Measurements from ENCODE around the gene MOB2.
"Not testable (repeated sequence)": the region's sequence is repeated elsewhere in the genome, so short reads cannot be mapped to it uniquely, and the experiment has no call there.

Gene MOB2

DNA sequence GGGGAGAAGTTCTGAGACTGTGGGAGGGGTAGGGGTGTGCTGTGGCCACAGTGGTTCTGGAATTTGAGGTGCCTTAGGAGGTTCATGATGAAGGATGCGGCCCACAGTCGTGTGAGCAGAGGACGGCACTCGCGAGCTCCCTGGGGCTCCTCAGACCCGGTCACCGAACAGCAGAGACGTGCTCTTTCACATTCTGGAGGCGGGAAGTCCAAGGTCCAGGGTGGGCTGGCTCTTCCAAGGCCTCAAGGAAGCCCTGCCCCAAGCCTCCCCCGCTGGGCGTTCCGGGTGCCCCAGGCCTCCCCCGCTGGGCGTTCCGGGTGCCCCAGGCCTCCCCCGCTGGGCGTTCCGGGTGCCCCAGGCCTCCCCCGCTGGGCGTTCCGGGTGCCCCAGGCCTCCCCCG is 63.2 kb downstream of the MOB2 start:
- H3K4me1 ChIP-seq (ENCODE audit: control insufficient read depth in 2 of 2, insufficient read depth in 1 of 2, low read depth in 1 of 2, low read length in 2 of 2); H2AFZ ChIP-seq (ENCODE audit: low read length); H2BK15ac ChIP-seq (ENCODE audit: low read length); H2BK12ac ChIP-seq (ENCODE audit: low read length); H2BK5ac ChIP-seq (ENCODE audit: low read length); H3K27me3 ChIP-seq (ENCODE audit: control insufficient read depth in 3 of 3, insufficient read depth in 3 of 3, low read depth in 1 of 3, low read length in 3 of 3); H4K91ac ChIP-seq (ENCODE audit: low read depth, low read length, poor library complexity); H3K14ac ChIP-seq (ENCODE audit: low read length); H2AK5ac ChIP-seq (ENCODE audit: low read depth, low read length); H3K27ac ChIP-seq (replicated peaks; ENCODE audit: low read length); H3K4ac ChIP-seq (ENCODE audit: low read length); H3K9ac ChIP-seq (ENCODE audit: low read depth, low read length, poor library complexity); H2BK120ac ChIP-seq (ENCODE audit: low read depth, low read length); H3K36me3 ChIP-seq (replicated peaks in 1 of 2; ENCODE audit: control insufficient read depth in 2 of 2, insufficient read depth in 2 of 2, low read length in 2 of 2); H3K23ac ChIP-seq (ENCODE audit: low read depth, low read length, poor library complexity); DNase-seq (ENCODE audit: low spot score); H3K18ac ChIP-seq (ENCODE audit: low read length); H3K4me3 ChIP-seq (ENCODE audit: low read length in 2 of 2); H3K4me2 ChIP-seq (ENCODE audit: insufficient read depth, low read length, poor library complexity, severe bottlenecking); H4K8ac ChIP-seq (ENCODE audit: low read depth, low read length): not testable (repeated sequence)
- Histone ChIP-seq H3K9me3 (replicated peaks in 1 of 2; ENCODE audit: control insufficient read depth in 2 of 2, insufficient read depth in 1 of 2, low read depth in 1 of 2, low read length in 2 of 2) (peaks cover 6 to 12% of the 10 kb centered on the region in 2 donors), H3K79me1 (ENCODE audit: low read depth, low read length) (peaks cover 47% of the 10 kb centered on the region)
- WGBS, 2 donors (ENCODE audit: extremely low coverage in 2 of 2, insufficient read length in 2 of 2, insufficient replicate concordance in 1 of 2) = no CpG with 5 or more reads among the region's 22 CpGs

DNA sequence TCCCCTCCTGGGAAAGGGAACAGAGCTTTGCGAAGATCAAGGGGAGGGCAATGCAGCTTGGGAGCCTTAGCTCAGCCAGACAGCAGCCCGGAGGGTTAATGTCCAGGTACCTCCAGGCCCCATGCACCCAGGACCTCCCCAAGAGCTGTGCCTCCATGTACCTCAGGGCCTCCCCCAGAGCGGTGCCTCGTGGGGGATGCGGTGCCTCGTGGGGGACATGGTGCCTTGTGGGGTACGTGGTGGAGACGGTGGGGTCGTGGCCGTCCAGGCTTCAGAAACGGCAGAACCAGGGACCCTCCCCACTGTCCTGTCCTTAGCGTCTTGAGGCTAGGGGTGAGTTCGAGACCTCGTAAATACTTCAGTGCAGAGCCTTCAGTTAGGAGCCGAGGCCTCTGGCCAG is 63.6 kb downstream of the MOB2 start:
- Histone ChIP-seq H4K8ac (ENCODE audit: low read depth, low read length) (no peak overlapping the region), H2BK12ac (ENCODE audit: low read length) (no peak overlapping the region), H2AK5ac (ENCODE audit: low read depth, low read length) (no peak overlapping the region), H3K4me3 (ENCODE audit: low read length in 2 of 2) (no peak overlapping the region), H3K23ac (ENCODE audit: low read depth, low read length, poor library complexity) (no peak overlapping the region), H2BK15ac (ENCODE audit: low read length) (no peak overlapping the region), H3K36me3 (replicated peaks in 1 of 2; ENCODE audit: control insufficient read depth in 2 of 2, insufficient read depth in 2 of 2, low read length in 2 of 2) (no peaks in the 10 kb centered on the region), H3K4me2 (ENCODE audit: insufficient read depth, low read length, poor library complexity, severe bottlenecking) (no peak overlapping the region), H3K18ac (ENCODE audit: low read length) (no peak overlapping the region), H2BK120ac (ENCODE audit: low read depth, low read length) (no peak overlapping the region), H3K27me3 (ENCODE audit: control insufficient read depth in 3 of 3, insufficient read depth in 3 of 3, low read depth in 1 of 3, low read length in 3 of 3) (no peaks in the 10 kb centered on the region), H3K27ac (replicated peaks; ENCODE audit: low read length) (no peak overlapping the region), H3K14ac (ENCODE audit: low read length) (no peak overlapping the region), H3K9ac (ENCODE audit: low read depth, low read length, poor library complexity) (peak overlapping the region; percentile 74), H2BK5ac (ENCODE audit: low read length) (no peak overlapping the region), H4K91ac (ENCODE audit: low read depth, low read length, poor library complexity) (no peak overlapping the region), H2AFZ (ENCODE audit: low read length) (no peak overlapping the region), H3K4me1 (ENCODE audit: control insufficient read depth in 2 of 2, insufficient read depth in 1 of 2, low read depth in 1 of 2, low read length in 2 of 2) (no peaks in the 10 kb centered on the region), H3K4ac (ENCODE audit: low read length) (no peak overlapping the region), H3K79me1 (ENCODE audit: low read depth, low read length) (peaks cover 47% of the 10 kb centered on the region), H3K9me3 (replicated peaks in 1 of 2; ENCODE audit: control insufficient read depth in 2 of 2, insufficient read depth in 1 of 2, low read depth in 1 of 2, low read length in 2 of 2) (peaks cover 6 to 16% of the 10 kb centered on the region in 2 donors)
- WGBS, 2 donors (ENCODE audit: extremely low coverage in 2 of 2, insufficient read length in 2 of 2, insufficient replicate concordance in 1 of 2) = no CpG with 5 or more reads among the region's 15 CpGs
- no peak for DNase-seq (ENCODE audit: low spot score)

DNA sequence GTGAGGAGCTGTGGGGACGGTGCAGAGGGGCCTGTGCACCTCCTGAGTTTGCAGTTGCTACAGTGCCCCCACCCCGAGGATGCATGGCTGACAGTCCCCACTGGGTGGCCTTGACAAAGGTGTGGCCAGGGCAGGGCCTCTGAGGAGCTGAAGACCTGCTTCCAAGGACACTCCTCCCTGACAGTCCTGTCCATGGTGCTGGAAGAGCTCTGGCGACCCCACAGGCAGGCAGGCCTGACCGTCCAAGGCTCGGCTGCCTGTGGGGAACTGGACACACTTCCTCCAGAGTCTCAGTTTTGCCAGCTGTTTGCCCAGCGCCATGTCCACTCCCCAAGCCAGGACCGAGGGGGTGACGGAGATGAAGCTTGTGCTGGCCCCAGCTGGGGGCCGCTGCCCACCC is 64.1 kb downstream of the MOB2 start:
- peaks cover 47% of the 10 kb centered on the region for H3K79me1 ChIP-seq (ENCODE audit: low read depth, low read length)
- H2BK12ac ChIP-seq (ENCODE audit: low read length) = no peak overlapping the region
- no peak overlapping the region for H2BK5ac ChIP-seq (ENCODE audit: low read length)
- H3K27me3 ChIP-seq (ENCODE audit: control insufficient read depth in 3 of 3, insufficient read depth in 3 of 3, low read depth in 1 of 3, low read length in 3 of 3) = no peaks in the 10 kb centered on the region
- no peak overlapping the region for H2BK15ac ChIP-seq (ENCODE audit: low read length)
- no peak overlapping the region for H3K18ac ChIP-seq (ENCODE audit: low read length)
- H3K4ac ChIP-seq (ENCODE audit: low read length) = no peak overlapping the region
- no peaks in the 10 kb centered on the region for H3K4me1 ChIP-seq (ENCODE audit: control insufficient read depth in 2 of 2, insufficient read depth in 1 of 2, low read depth in 1 of 2, low read length in 2 of 2)
- no peak for DNase-seq (ENCODE audit: low spot score)
- no peak overlapping the region for H4K91ac ChIP-seq (ENCODE audit: low read depth, low read length, poor library complexity)
- no peak overlapping the region for H3K9ac ChIP-seq (ENCODE audit: low read depth, low read length, poor library complexity)
- no peak overlapping the region for H4K8ac ChIP-seq (ENCODE audit: low read depth, low read length)
- H3K23ac ChIP-seq (ENCODE audit: low read depth, low read length, poor library complexity) = no peak overlapping the region
- no peak overlapping the region for H3K4me2 ChIP-seq (ENCODE audit: insufficient read depth, low read length, poor library complexity, severe bottlenecking)
- no peak overlapping the region for H3K27ac ChIP-seq (replicated peaks; ENCODE audit: low read length)
- H3K9me3 ChIP-seq (replicated peaks in 1 of 2; ENCODE audit: control insufficient read depth in 2 of 2, insufficient read depth in 1 of 2, low read depth in 1 of 2, low read length in 2 of 2) = peaks cover 6 to 16% of the 10 kb centered on the region in 2 donors
- no peaks in the 10 kb centered on the region for H3K36me3 ChIP-seq (replicated peaks in 1 of 2; ENCODE audit: control insufficient read depth in 2 of 2, insufficient read depth in 2 of 2, low read length in 2 of 2)
- H2BK120ac ChIP-seq (ENCODE audit: low read depth, low read length) = no peak overlapping the region
- no CpG with 5 or more reads among the region's 9 CpGs for WGBS, 2 donors (ENCODE audit: extremely low coverage in 2 of 2, insufficient read length in 2 of 2, insufficient replicate concordance in 1 of 2)
- no peak overlapping the region for H3K14ac ChIP-seq (ENCODE audit: low read length)
- H2AK5ac ChIP-seq (ENCODE audit: low read depth, low read length) = no peak overlapping the region
- no peak overlapping the region for H2AFZ ChIP-seq (ENCODE audit: low read length)
- no peak overlapping the region for H3K4me3 ChIP-seq (ENCODE audit: low read length in 2 of 2)

DNA sequence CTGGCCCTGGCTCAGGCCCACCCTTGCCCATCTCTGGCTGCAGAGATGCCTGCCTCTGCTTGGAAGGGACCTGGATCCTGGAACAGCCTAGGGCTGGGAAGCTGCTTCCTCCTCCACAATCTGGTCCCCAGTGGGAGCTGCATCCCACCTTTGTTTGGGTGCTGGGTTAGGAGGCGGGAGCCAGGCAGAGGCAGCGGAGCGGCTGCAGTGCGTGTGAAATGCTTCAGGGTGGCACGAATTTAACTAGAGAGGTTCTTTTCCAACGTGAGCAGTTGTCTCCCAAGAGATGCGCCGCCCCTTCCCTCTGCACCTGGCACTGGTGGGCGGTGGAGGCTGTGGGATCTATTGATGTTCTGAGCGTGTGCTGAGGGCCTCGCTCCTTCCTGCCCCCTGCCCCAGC is 65.3 kb downstream of the MOB2 start:
- H3K4me1 ChIP-seq (ENCODE audit: control insufficient read depth in 2 of 2, insufficient read depth in 1 of 2, low read depth in 1 of 2, low read length in 2 of 2) = no peaks in the 10 kb centered on the region
- no peak overlapping the region for H3K4me3 ChIP-seq (ENCODE audit: low read length in 2 of 2)
- no peak overlapping the region for H4K91ac ChIP-seq (ENCODE audit: low read depth, low read length, poor library complexity)
- no peak overlapping the region for H2BK12ac ChIP-seq (ENCODE audit: low read length)
- H3K27me3 ChIP-seq (ENCODE audit: control insufficient read depth in 3 of 3, insufficient read depth in 3 of 3, low read depth in 1 of 3, low read length in 3 of 3) = no peaks in the 10 kb centered on the region
- H2BK15ac ChIP-seq (ENCODE audit: low read length) = no peak overlapping the region
- H3K9ac ChIP-seq (ENCODE audit: low read depth, low read length, poor library complexity) = no peak overlapping the region
- H3K23ac ChIP-seq (ENCODE audit: low read depth, low read length, poor library complexity) = peak overlapping the region; percentile 65
- H3K9me3 ChIP-seq (replicated peaks in 1 of 2; ENCODE audit: control insufficient read depth in 2 of 2, insufficient read depth in 1 of 2, low read depth in 1 of 2, low read length in 2 of 2) = peaks cover 15 to 27% of the 10 kb centered on the region in 2 donors
- no peak overlapping the region for H3K27ac ChIP-seq (replicated peaks; ENCODE audit: low read length)
- no CpG with 5 or more reads among the region's 11 CpGs for WGBS, 2 donors (ENCODE audit: extremely low coverage in 2 of 2, insufficient read length in 2 of 2, insufficient replicate concordance in 1 of 2)
- no peak overlapping the region for H3K4me2 ChIP-seq (ENCODE audit: insufficient read depth, low read length, poor library complexity, severe bottlenecking)
- no peak overlapping the region for H3K4ac ChIP-seq (ENCODE audit: low read length)
- no peak overlapping the region for H2AK5ac ChIP-seq (ENCODE audit: low read depth, low read length)
- no peak overlapping the region for H2AFZ ChIP-seq (ENCODE audit: low read length)
- H2BK5ac ChIP-seq (ENCODE audit: low read length) = no peak overlapping the region
- H2BK120ac ChIP-seq (ENCODE audit: low read depth, low read length) = no peak overlapping the region
- H3K79me1 ChIP-seq (ENCODE audit: low read depth, low read length) = peaks cover 41% of the 10 kb centered on the region
- no peak overlapping the region for H3K14ac ChIP-seq (ENCODE audit: low read length)
- H3K36me3 ChIP-seq (replicated peaks in 1 of 2; ENCODE audit: control insufficient read depth in 2 of 2, insufficient read depth in 2 of 2, low read length in 2 of 2) = no peaks in the 10 kb centered on the region
- H3K18ac ChIP-seq (ENCODE audit: low read length) = no peak overlapping the region
- no peak for DNase-seq (ENCODE audit: low spot score)
- H4K8ac ChIP-seq (ENCODE audit: low read depth, low read length) = no peak overlapping the region
